HEK293 (cell line): Measurements from ENCODE around the gene RALGAPA1.

Experiments used
- CTCF ChIP-seq: fragments of 450-650 bp; formaldehyde crosslinking; IDR thresholded peaks from 2 replicates; pipeline ENCODE4 v1.5.1; 2016; ENCODE audit warnings: missing biosample characterization, missing genetic modification characterization
- HOXA7 ChIP-seq: sonication (generic); formaldehyde crosslinking; IDR thresholded peaks from 2 replicates; pipeline ENCODE4 v1.8.1; 2022; ENCODE audit warnings: missing genetic modification reagents, borderline replicate concordance
- PRDM1 ChIP-seq: fragments of 450-650 bp; formaldehyde crosslinking; IDR thresholded peaks from 2 replicates; pipeline ENCODE4; 2016; ENCODE audit warnings: missing biosample characterization, missing genetic modification characterization
- ZEB2 ChIP-seq: fragments of 450-650 bp; formaldehyde crosslinking; IDR thresholded peaks from 2 replicates; pipeline ENCODE4 v1.5.1; 2016; ENCODE audit warnings: missing biosample characterization, missing genetic modification characterization
- ZNF121 ChIP-seq: fragments of 450-650 bp; formaldehyde crosslinking; IDR thresholded peaks from 2 replicates; pipeline ENCODE4 v1.5.1; 2016; ENCODE audit warnings: missing biosample characterization, missing genetic modification characterization
- ZNF133 ChIP-seq: fragments of 450-650 bp; formaldehyde crosslinking; IDR thresholded peaks from 2 replicates; pipeline ENCODE4 v1.5.1; 2016; ENCODE audit warnings: missing biosample characterization, missing genetic modification characterization
- ZNF239 ChIP-seq: fragments of 450-650 bp; formaldehyde crosslinking; IDR thresholded peaks from 2 replicates; pipeline ENCODE4 v1.5.1; 2016; ENCODE audit warnings: missing biosample characterization, missing genetic modification characterization
- ZNF274 ChIP-seq, 2 experiments: fragments of 200-500 bp in 1 of 2; fragments of 450-650 bp in 1 of 2; sonication (Bioruptor generic) in 1 of 2; formaldehyde crosslinking in 1 of 2; IDR thresholded peaks; 2 replicates each; pipeline versions ENCODE4 v1.5.1 to v1.6.1; 2014 to 2016; ENCODE audit warnings: borderline replicate concordance in 1 of 2, inconsistent platforms in 1 of 2, low read length in 1 of 2, missing biosample characterization in 1 of 2, missing genetic modification characterization in 1 of 2
- ZNF416 ChIP-seq: fragments of 450-650 bp; formaldehyde crosslinking; IDR thresholded peaks from 2 replicates; pipeline ENCODE4 v1.5.1; 2016; ENCODE audit warnings: missing biosample characterization, missing genetic modification characterization
- ZNF707 ChIP-seq: fragments of 450-650 bp; formaldehyde crosslinking; IDR thresholded peaks from 2 replicates; pipeline ENCODE4 v1.5.1; 2016; ENCODE audit warnings: missing biosample characterization, missing genetic modification characterization
- ZNF785 ChIP-seq: fragments of 450-650 bp; formaldehyde crosslinking; IDR thresholded peaks from 2 replicates; pipeline ENCODE4 v1.5.1; 2016; ENCODE audit warnings: missing biosample characterization, missing genetic modification characterization
- ZXDB ChIP-seq: fragments of 450-650 bp; formaldehyde crosslinking; IDR thresholded peaks from 2 replicates; pipeline ENCODE4 v1.5.1; 2016; ENCODE audit warnings: missing biosample characterization, missing genetic modification characterization
- TF ChIP-seq, protein P1 (sequence below): IDR thresholded peaks from 2 replicates; pipeline ENCODE4 v1.6.1; 2011; ENCODE audit warnings: mild to moderate bottlenecking, low read depth, low read length, borderline replicate concordance
- TF ChIP-seq, protein P2 (sequence below): fragments of 450-650 bp; formaldehyde crosslinking; optimal IDR thresholded peaks from 2 replicates; pipeline ENCODE3; 2016; ENCODE audit warnings: missing biosample characterization, mild to moderate bottlenecking, missing genetic modification characterization

GRCh38 chr14:35551081-35551480, 258.0 kb downstream of the RALGAPA1 start:
- TF ChIP-seq CTCF (tag by site-specific recombination), result no peak
- no peak for TF ChIP-seq ZNF121
- TF ChIP-seq ZNF274 (IDR thresholded peaks at IDR 0.05; ENCODE audit: low read length), result no peak
- no peak for TF ChIP-seq ZNF274 (tag by site-specific recombination; IDR thresholded peaks at IDR 0.05; ENCODE audit: borderline replicate concordance)
- no peak for TF ChIP-seq ZNF239 (tag by site-specific recombination)
- TF ChIP-seq ZNF785, result no peak
- no peak for TF ChIP-seq ZNF416 (tag by site-specific recombination)
- TF ChIP-seq ZEB2 (tag by site-specific recombination), result no peak
- no peak for TF ChIP-seq ZXDB (tag by site-specific recombination)
- no peak for TF ChIP-seq HOXA7 (CRISPR knock-in tag)
- TF ChIP-seq ZNF707, result no peak
- no peak for TF ChIP-seq PRDM1 (tag by site-specific recombination)
- TF ChIP-seq, protein P1, sequence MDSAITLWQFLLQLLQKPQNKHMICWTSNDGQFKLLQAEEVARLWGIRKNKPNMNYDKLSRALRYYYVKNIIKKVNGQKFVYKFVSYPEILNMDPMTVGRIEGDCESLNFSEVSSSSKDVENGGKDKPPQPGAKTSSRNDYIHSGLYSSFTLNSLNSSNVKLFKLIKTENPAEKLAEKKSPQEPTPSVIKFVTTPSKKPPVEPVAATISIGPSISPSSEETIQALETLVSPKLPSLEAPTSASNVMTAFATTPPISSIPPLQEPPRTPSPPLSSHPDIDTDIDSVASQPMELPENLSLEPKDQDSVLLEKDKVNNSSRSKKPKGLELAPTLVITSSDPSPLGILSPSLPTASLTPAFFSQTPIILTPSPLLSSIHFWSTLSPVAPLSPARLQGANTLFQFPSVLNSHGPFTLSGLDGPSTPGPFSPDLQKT, result no peak
- TF ChIP-seq ZNF133 (tag by site-specific recombination), result no peak
- TF ChIP-seq, protein P2, sequence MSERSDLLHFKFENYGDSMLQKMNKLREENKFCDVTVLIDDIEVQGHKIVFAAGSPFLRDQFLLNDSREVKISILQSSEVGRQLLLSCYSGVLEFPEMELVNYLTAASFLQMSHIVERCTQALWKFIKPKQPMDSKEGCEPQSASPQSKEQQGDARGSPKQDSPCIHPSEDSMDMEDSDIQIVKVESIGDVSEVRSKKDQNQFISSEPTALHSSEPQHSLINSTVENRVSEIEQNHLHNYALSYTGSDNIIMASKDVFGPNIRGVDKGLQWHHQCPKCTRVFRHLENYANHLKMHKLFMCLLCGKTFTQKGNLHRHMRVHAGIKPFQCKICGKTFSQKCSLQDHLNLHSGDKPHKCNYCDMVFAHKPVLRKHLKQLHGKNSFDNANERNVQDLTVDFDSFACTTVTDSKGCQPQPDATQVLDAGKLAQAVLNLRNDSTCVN (tag by site-specific recombination), result no peak
